Fibroblast of skin of back (primary cell): ENCODE measurements around the gene KCTD18.
A peak's percentile ranks its signal among the peaks of the same experiment; 100 is the strongest.

Source experiments
- DNase-seq: peaks from one replicate; pipeline ENCODE4 v3.0.0-alpha.2; 2013

The KCTD18 gene

GRCh38 chr2:200454927-200455801 is 54.7 kb downstream of the KCTD18 start:
- DNase-seq: peak; percentile 75

- DNase-seq: no peak
Measured at GRCh38 chr2:200453853-200454534, 55.9 kb downstream of the KCTD18 start.

GRCh38 chr2:200453142-200453852 is 56.6 kb downstream of the KCTD18 start:
- no peak for DNase-seq

GRCh38 chr2:200452377-200452776 is 57.5 kb downstream of the KCTD18 start:
- no peak for DNase-seq

- no peak for DNase-seq
Measured at GRCh38 chr2:200451511-200451910, 58.4 kb downstream of the KCTD18 start.

- DNase-seq: no peak
Measured at GRCh38 chr2:200450288-200450687, 59.6 kb downstream of the KCTD18 start.

GRCh38 chr2:200449149-200449548 is 60.7 kb downstream of the KCTD18 start:
- DNase-seq: no peak

- DNase-seq: no peak
Measured at GRCh38 chr2:200448455-200448854, 61.4 kb downstream of the KCTD18 start.

GRCh38 chr2:200447139-200447855 is 62.6 kb downstream of the KCTD18 start:
- no peak for DNase-seq

GRCh38 chr2:200446612-200447011 is 63.3 kb downstream of the KCTD18 start:
- DNase-seq: no peak

- DNase-seq: no peak
Measured at GRCh38 chr2:200445284-200445683, 64.6 kb downstream of the KCTD18 start.

GRCh38 chr2:200444530-200444929 is 65.3 kb downstream of the KCTD18 start:
- DNase-seq: no peak

- no peak for DNase-seq
Measured at GRCh38 chr2:200443916-200444315, 66.0 kb downstream of the KCTD18 start.

- no peak for DNase-seq
Measured at GRCh38 chr2:200443376-200443775, 66.5 kb downstream of the KCTD18 start.

- peak; percentile 59 for DNase-seq
Measured at GRCh38 chr2:200442471-200442870, 67.4 kb downstream of the KCTD18 start.

- DNase-seq: no peak
Measured at GRCh38 chr2:200439981-200440380, 69.9 kb downstream of the KCTD18 start.
